ENCODE data around the gene CACNA1C. TPM values are rescaled to one million over a fixed set of nuclear protein-coding genes. Genes with fewer than 3 reads are reported as not detected.

Gene CACNA1C
- total RNA-seq, 1 experiment from 2014 or later = 1.1 TPM

DNA sequence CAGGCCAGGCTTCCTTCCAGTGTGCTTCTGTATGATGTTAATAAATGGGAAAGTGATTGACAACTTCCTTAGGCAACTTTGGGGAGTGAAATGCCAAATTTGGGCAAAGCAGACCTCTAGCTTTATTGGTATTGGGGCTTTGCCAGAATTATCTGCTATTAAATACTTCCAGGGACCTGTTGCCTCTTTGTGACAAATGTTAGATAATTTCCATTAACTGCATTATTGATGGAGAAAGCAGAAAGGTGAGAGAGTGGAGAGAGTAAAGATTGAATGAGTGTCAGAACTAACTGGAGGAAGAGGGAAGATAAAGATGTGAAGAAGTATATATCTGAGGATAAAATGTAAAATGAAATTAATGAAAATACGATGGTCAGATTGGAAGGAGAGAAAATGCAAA lies 94.5 kb downstream of the CACNA1C start:
- H3K56ac ChIP-seq (ENCODE audit: insufficient read length, low read depth, low read length) = no peak overlapping the region
- no peak overlapping the region for H2BK5ac ChIP-seq (ENCODE audit: insufficient read length, low read length)
- H2AK5ac ChIP-seq (ENCODE audit: insufficient read length, low read length) = no peak overlapping the region
- no peak overlapping the region for H3K4ac ChIP-seq (ENCODE audit: low read depth, low read length)
- H3K9ac ChIP-seq (ENCODE audit: extremely low read depth, insufficient read length, low read length) = no peak overlapping the region
- Mint-ChIP-seq H3K36me3 (ENCODE audit: insufficient read depth in 1 of 3, low read depth in 3 of 3) (no peaks in the 10 kb centered on the region), H3K27me3 (ENCODE audit: low read depth) (peaks cover 5% of the 10 kb centered on the region; the same call in 1 of the 2 replicates), H3K4me1 (peaks cover 11 to 13% of the 10 kb centered on the region in 2 experiments), H3K4me3 (no peak overlapping the region), H3K27ac (no peak overlapping the region), H3K9me3 (no peaks in the 10 kb centered on the region)
- no peaks in the 10 kb centered on the region for H3K79me2 ChIP-seq (ENCODE audit: insufficient read depth, low read length)
- no peak overlapping the region for H3K23ac ChIP-seq (ENCODE audit: insufficient read length, low read depth, low read length)
- H4K8ac ChIP-seq (replicated peaks; ENCODE audit: insufficient read length, low read depth, low read length) = no peak overlapping the region
- H3T11ph ChIP-seq (ENCODE audit: low read length) = no peak overlapping the region
- H3K27me3 ChIP-seq (ENCODE audit: insufficient read depth, low read length) = no peaks in the 10 kb centered on the region
- no peak overlapping the region for H2BK120ac ChIP-seq (ENCODE audit: low read depth, low read length, poor library complexity, severe bottlenecking)
- no peak overlapping the region for H3K18ac ChIP-seq (ENCODE audit: insufficient read length, low read depth, low read length)
- no peaks in the 10 kb centered on the region for H4K20me1 ChIP-seq (ENCODE audit: control insufficient read depth, insufficient read depth, insufficient read length)
- no peak overlapping the region for H2BK12ac ChIP-seq (ENCODE audit: insufficient read length, low read depth, low read length)
- no peak for DNase-seq
- H4K91ac ChIP-seq (ENCODE audit: insufficient read length, low read depth, low read length) = no peak overlapping the region
- no peaks in the 10 kb centered on the region for H3K23me2 ChIP-seq (ENCODE audit: insufficient read length, low read depth, low read length, poor library complexity, severe bottlenecking)
- no peaks in the 10 kb centered on the region for H3K4me1 ChIP-seq (ENCODE audit: insufficient read depth, low read length)
- TF ChIP-seq, protein P1, sequence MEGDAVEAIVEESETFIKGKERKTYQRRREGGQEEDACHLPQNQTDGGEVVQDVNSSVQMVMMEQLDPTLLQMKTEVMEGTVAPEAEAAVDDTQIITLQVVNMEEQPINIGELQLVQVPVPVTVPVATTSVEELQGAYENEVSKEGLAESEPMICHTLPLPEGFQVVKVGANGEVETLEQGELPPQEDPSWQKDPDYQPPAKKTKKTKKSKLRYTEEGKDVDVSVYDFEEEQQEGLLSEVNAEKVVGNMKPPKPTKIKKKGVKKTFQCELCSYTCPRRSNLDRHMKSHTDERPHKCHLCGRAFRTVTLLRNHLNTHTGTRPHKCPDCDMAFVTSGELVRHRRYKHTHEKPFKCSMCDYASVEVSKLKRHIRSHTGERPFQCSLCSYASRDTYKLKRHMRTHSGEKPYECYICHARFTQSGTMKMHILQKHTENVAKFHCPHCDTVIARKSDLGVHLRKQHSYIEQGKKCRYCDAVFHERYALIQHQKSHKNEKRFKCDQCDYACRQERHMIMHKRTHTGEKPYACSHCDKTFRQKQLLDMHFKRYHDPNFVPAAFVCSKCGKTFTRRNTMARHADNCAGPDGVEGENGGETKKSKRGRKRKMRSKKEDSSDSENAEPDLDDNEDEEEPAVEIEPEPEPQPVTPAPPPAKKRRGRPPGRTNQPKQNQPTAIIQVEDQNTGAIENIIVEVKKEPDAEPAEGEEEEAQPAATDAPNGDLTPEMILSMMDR (conservative IDR thresholded peaks at IDR 0.05) = no peak
- no peak overlapping the region for H2BK15ac ChIP-seq (ENCODE audit: low read depth, low read length)
- no peak overlapping the region for H3K4me2 ChIP-seq (ENCODE audit: insufficient read depth, insufficient read length, low read length)
- 100% methylated on average over 1 of the region's 1 CpG for WGBS (ENCODE audit: extremely low coverage, insufficient read length, low lambda C conversion rate)
- no peak overlapping the region for H3K14ac ChIP-seq (ENCODE audit: insufficient read depth, low read length)
- no peak overlapping the region for H3K27ac ChIP-seq (ENCODE audit: insufficient read length, low read depth, low read length)
- no peak overlapping the region for H2AFZ ChIP-seq (ENCODE audit: low read length)
- no peaks in the 10 kb centered on the region for H3K79me1 ChIP-seq (ENCODE audit: insufficient read depth, low read depth, low read length, poor library complexity, severe bottlenecking)
- no peaks in the 10 kb centered on the region for H3K9me3 ChIP-seq (ENCODE audit: control insufficient read depth, low read depth, low read length)
- H4K5ac ChIP-seq (ENCODE audit: insufficient read length, low read depth, low read length) = no peak overlapping the region
- no peak overlapping the region for H2BK20ac ChIP-seq (ENCODE audit: low read depth, low read length, poor library complexity, severe bottlenecking)

Data from H9 (cell line).